ENCODE data around the gene ALCAM.

The ALCAM gene

DNA sequence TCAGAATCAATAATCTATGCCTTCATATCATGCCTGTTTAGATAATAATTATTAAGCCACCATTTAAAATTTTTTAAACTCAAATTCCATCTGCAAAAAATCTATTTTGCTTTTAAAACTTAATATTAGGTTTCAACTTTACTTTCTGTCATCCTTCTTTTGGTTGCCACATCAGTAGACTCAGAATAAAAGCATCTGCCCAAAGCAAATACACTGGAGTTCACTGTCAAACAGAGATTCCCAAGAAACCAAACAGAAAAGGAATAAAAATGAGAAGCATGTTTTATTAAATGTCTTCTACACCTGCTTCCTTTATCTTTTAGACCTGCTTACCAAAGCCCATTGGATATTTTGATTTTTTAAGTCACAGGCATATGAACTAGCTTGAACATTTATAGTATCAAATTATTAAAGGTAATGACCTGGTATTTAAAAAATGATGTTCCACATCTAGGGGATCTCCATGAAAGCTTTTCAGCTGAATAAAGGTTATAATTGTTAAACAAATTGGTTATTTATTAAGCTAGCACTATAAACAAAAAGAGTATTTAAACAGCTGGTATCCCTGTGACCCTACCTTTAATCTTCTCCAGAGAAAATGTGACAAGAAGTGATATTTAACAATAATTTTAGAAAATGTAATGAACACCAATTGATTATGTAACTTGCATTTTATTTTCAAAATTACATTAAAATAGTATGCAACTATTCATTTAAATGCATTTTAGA lies 62.5 kb downstream of the ALCAM start:
- DNase-seq (ENCODE audit: low spot score): no peak

DNA sequence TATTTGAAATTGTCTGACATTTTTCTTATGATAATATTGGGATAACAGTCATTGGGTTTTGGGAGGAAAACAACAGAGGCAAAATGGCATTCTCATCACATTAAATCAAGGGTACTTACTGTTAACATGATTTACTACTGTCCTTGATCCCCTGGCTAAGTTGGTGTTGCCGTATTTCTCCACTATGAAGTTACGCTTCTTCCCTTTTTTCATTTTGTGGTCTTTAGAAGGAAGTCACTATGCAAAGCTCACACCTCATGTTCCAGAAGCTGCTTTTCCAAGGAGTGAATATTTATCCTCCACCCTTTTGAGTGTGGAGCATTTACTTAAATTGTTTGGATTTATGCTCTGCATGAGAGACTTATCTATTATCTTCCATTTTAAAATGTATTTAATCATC lies 63.7 kb downstream of the ALCAM start:
- DNase-seq (ENCODE audit: low spot score): no peak

DNA sequence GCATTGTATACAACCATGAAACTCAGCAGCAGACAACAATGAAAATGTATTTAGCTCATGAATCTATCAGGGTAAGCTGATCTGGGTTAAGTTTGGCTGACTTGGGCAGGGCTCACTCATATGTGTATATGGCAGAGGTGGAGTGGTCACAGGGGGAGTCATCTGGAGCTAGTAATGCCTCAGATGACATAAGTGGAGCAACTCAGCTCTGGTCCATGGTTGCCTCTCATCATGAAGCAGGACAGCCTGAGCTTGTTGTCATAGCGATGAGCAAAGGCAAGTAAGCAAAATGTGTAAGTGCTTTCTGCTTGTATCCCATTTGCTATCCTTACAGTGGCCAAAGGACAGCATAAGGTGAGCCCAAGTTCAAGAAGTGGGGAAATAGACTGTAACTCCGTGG lies 64.5 kb downstream of the ALCAM start:
- no peak for DNase-seq (ENCODE audit: low spot score)

DNA sequence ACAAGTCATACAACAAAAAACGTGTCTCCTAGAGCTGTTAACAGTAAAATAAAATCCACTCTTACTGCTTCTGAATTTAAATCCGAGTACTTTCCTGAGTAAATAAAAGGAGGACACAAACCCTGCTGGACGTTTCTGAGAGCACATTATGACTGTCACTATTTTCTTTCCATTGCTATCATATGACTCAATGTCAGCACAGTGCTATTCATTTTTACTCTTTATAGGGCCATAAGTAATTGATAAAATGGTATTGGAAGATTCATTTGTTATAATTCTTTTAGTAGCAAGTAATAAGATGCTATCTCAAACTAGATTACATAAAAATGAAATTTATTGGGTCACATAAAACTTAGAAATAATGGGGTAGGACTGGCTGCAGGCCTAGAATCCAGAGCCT lies 68.6 kb downstream of the ALCAM start:
- no peak for DNase-seq (ENCODE audit: low spot score)

DNA sequence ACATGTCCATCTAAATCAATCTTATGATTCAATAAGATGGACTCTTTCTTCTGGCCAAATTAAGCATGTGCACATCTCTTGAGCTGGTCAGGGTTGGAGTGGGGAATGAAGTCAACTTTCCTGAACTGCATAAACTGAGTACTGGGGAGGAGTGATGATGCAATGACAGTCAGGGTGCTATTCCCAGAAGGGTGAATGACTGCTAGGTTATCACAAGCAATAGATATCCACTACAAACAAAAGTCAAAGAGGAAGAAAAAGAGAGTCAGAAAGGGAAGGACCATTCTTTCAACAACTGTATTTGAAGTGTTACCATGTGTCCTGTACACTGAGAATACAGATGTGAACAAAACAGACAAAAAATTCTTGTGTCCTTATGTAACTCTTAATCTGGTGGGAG lies 70.0 kb downstream of the ALCAM start:
- no peak for DNase-seq (ENCODE audit: low spot score)

DNA sequence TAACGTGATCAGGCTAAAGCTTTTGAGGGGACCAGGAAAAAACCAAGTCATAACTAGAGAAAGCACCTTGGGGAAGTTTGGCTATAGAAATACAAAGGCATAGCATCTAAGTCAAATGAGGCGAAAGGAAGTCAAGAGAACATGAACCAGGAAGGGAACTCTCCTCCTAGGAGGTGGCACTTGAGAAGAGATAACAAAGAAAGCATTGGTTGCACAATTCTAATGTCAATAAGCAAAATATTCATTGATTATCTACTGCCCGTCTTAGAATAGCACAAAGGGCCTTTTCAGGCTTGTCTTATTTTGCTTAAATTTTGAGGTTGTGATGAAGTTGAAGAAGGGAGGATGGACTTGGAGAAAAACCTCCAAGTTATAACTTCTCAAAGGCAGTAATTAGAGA lies 73.4 kb downstream of the ALCAM start:
- DNase-seq (ENCODE audit: low spot score): no peak

DNA sequence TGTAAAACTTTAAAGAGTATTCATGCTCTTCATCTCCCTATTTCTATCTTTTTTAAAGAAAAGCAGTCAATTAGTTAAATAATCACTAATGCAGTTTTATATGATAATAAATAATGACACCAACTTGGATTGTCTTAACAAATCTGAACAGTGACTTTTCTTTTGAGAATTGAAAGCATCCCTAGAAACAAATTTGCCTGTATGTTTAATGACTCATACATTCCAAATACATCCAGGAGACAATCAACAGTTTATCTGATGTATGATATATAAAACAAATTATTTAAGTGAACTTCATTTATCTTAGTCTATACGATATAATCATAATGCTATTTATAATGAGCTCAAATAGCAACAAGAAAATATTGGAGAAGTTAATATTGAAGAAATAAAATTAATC lies 78.0 kb downstream of the ALCAM start:
- DNase-seq (ENCODE audit: low spot score): no peak

DNA sequence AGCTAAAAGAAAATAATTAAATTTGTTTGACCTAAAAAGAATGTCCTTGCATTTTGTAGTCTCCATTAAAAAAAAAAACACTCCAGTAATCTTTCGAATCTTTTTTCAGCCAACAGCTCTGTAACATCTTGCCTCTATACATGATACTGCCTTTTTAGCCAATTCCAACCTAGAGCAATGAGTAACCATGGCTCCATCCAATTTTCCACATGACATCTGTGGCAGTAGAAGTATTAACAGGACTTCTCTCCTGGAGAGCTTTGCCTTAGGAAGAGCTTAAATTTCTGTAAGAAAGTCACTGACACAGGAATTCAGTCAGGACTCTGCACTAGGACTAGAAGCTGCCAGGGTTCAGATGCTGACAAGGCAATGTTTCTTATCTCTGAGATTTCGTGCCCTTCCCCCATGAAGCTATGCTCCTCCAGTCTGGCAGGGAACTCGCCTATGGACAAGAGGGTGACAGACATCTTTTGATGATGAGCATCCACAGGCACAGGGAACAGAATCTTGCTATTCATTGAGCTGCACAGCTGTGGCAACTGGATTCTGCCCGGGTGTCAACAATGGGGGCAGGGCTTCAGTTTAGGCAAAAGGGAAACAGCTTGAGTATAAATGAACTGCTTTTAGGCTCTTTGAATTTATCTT lies 81.8 kb downstream of the ALCAM start:
- DNase-seq (ENCODE audit: low spot score): no peak

DNA sequence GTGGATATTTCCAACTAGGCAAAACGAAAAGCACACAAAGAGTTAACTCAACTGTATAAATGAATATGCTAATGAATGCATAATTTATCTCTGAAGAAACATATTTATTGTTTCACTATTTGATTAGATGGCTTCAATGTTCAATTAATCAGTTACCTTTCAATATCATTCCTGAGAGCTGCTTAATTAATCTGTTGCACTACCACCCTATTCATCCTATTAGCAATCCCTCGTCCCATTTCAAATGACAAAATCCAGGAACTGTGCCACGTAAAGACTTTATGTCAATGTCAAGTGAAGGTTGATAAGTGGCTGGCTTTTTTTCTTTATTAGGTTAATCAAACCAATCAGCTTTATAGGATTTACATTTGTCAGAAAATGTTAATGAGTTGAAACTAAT lies 82.7 kb downstream of the ALCAM start:
- no peak for DNase-seq (ENCODE audit: low spot score)

DNA sequence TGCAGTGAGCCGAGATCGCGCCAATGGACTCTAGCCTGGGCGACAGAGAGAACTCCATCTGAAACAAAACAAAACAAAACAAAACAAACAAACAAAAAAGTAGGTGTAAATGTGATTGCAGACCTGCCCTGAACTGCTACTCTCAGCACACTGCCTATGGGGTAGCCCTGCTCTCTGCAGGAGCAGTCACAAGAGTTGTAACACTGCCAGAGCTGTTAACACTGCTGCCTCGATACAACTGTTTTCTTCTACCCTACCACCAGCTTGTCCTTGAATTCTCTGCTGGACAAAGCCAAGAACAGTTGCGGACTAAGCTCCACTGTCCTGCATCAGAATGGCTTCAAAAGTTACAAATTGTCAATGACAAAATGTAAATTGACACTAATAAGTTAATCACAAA lies 89.3 kb downstream of the ALCAM start:
- DNase-seq (ENCODE audit: low spot score): no peak

DNA sequence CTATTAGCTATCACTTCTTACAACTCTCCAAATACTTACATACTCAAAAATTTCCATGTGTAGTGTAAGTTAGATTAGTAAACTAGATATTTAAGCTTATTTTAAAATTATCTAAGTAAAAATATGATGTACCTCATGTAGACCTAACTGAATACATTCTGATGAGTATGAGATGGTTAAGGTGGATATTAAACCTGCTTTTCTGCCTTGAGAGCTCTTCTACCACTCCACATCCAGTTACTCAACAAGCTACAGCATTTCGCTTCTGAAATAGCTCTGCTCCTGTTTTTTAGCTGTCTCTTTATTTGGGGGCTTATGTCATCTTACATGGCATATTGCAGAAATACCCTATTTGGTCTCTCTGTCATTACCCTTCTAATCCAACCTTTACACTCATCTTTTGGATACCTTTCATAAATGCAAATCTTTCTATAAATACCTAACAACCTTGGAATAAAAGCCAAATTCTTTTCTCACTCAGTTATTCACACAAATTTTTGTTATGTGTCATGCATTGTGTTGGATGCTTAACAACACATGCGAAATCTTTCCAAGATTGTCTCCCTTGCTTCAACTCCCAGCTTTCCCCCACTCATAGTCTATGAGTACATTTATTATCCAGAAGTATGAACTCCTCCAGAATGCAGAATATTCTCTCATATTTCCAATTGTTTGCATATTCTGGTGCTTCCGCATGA lies 92.0 kb downstream of the ALCAM start:
- no peak for DNase-seq (ENCODE audit: low spot score)

DNA sequence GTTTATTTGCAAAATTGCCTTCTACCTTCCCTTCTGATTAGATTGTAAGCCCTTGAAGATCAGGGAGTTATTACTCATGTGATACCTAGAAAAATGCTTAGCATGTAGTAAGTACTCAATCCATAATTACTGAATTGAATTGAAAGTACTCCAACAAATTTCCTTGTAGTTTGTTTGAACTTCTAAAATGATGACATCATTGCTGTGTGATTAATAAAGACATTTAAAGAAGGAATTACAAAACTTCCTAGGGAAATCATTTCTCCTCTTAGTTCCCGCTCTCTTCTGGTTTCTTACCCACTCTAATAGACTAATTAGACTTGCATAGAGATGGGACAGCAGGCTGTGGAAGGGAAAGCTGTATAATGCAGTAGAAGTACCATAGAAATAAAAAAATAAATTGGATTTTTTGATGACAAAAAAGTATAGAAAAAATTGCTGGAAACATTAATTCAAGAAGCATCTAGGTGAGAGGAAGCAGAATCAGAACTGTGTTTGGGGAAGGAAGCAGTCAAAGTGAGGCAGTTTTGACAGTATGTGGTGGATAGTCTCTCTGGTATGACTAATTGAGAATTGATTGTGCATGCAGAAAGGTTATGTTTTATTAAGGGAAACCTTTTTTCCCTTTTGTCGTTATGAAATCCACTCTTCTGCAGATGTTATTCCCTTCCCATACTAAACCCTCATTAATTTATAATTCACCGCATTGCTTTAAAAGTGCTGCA lies 93.0 kb downstream of the ALCAM start:
- no peak for DNase-seq (ENCODE audit: low spot score)

DNA sequence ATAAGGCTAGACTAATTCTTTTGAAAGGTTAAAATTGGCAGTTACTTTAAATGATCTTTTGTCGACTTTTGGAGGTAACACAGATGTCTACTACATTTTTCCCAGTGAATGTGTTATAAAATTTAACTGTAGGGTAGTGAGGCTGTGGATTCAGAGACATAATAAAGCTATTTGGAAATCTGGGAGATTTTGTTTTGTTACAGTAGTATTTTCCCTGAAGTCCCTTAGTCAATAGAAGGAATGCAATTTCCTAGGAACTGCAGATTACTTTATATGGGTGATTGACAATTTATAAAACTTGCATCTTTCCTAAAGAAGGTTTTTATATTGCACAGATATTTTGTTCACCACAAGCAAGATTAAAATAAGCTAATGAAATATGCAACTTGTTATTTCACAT lies 96.9 kb downstream of the ALCAM start:
- DNase-seq (ENCODE audit: low spot score): no peak

DNA sequence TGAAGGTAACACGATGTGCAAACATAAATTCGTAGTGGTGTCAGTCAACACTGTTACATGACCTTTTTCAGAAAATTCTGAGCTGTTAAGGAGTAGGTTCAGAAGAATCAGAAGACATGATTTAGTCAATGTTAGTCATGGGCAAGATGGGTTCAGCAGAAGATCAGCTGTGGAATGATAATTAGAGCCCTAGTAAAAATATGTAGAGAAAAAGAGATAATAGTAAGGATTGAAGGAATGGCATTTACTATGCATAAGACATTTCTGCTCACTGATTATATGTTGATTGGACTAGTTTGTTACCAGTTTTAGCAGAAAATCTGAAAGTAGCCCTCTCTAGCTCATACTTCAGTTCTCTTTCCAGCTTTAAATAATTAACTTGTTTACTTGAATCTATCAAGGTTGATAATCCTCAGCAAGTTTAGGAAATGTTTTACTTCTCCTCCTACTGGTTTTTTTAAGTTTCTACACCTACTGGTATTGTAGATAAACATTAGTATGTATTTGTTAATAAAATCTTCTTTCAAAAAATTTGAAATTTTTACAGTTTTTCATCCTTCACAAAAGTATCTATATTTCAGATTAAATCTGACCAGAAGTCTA lies 98.6 kb downstream of the ALCAM start:
- DNase-seq (ENCODE audit: low spot score): no peak

DNA sequence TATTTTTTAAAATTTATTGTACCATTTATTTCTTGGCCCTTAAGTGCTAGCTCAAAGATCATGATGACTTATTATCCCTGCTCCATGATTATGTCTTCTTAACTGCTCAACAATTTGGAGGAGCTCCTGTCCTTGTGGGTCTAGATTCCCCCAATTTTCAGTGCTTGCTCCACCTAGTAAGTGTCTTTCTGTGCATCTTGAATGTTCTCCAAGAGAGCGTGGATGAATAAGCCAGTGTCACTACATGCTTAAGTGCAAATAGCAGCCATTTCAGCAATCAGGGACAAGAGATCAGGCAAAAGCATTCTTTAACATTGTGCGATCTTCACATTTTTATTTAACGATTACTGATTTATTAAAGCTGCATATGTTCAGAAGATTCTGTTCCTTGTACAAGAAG lies 99.4 kb downstream of the ALCAM start:
- no peak for DNase-seq (ENCODE audit: low spot score)

DNA sequence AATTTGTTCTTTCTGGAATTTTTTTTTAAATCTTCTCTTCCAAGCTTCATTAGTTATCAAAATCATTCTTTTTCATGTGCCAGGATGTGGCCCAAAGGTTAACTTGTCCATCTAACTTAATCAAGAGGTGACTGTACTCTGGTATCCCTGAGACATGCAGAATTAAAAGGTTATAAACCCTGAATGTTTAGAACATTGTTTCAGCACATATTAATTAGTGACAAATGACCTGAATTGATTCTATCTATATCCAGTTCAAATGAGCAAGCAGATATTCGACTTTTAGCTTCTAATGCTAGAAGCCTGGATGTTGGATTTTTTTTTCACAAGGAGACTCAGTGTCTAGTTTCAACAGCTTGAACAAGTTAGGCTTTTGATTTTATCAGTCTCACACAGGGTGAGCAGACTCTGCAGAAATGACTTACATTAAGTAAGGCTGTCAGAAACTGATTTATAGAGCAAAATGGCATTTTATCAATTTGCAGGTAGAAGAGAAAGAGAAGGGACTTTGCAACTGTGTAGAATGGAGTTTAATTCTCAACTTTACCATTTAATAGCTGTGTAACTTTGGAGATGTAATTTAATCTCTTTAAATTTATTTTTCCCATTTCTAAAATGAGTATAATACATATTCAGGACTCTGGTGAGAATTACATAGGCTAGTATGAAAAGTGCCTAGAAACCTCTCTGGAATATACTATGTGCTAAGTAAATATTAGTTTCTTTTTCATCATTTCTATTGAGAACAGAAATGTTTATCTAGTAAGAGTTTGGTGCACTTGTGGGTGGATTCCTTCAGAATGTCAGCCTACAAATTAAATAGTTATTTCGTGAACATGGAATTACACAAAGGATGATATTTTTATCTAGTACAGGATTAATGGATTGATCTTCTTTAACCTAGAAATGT lies 100.0 kb downstream of the ALCAM start:
- no peak for DNase-seq (ENCODE audit: low spot score)

DNA sequence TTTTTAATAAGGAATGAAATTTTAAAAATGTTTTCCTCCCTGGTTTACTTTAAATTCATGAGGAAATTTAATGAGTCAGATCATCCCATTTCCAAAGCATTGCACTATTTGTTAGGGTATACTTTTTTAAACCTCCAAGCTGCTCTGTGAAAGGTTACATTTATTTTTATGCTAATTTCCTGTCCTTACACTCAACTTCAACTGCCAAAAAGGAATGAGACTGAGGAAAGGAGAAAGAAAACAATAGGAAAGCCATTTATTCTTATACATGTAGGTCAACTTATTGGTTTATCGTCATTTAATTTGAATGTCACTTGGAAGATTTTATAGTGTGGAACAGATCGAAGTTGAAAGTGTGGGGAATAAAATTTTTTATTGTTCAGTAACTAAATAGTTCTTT lies 104.1 kb downstream of the ALCAM start:
- no peak for DNase-seq (ENCODE audit: low spot score)

DNA sequence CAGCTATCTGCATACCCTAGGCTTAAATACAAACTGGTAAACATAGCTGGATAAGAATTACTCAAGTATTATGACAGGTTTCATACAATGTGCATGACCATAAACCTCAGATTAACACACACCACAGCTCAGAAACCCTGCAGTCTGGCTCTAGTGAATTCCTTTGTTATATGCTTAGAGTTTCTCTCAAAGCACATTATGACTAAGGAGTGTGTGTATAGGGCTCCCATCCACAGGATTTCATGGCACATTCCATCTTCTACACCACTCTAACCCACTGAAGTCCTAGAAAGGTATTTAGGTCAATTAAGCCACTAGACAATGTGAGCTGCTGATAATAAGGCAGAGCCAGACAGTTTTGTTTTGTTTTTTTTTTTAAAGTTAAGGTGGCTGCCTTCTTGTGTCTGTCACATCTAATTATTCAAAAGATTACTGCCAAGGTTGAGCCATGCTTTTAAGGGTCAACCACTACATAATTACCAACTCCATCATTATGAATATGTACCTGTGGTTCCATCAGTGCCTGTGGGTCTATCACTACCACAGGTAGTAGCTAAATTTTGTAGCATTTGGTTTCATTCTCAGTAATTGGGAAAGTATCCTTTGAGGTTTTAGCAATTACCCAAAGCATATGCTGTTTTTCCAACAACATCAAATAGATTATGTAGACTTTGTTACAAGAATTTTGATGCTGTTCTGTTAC lies 107.0 kb downstream of the ALCAM start:
- DNase-seq (ENCODE audit: low spot score): no peak

DNA sequence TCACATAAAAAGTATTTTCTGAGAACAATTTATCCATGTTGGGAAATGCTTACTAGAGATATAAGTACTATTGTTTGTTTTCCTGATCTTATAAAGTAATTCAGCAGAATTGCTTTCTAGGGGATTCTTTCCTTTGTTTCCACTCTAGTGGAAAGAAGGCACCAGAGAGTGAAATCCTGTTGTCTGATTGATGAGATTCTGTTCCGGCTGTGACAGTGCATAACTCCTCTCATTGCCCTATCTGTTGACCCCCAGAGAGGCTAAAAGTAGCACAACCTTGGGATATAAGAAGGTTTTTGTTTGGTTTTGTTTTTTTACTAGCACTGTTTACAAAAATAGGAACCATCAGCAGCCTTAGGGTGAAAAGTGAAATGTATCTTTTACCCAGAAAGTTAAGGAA lies 114.1 kb downstream of the ALCAM start:
- no peak for DNase-seq (ENCODE audit: low spot score)

DNA sequence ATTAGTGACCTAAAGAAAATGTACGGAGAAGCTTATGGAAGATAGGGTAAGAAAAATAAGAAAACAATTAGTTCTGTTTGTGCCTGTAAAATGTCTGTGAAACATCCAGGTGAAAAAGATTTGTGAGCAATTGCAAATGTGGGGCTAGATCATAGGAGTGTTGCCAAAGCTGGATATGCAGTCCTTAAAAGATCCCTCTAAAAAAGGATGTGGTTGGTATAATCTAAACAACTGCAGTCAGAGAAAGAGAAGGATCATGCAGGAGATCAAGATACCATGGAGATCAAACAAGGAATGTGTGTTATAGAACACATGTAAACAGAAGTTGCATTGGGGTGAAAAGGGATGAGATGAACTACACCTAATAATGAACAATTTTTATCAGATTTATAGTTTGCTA lies 116.8 kb downstream of the ALCAM start:
- no peak for DNase-seq (ENCODE audit: low spot score)

DNA sequence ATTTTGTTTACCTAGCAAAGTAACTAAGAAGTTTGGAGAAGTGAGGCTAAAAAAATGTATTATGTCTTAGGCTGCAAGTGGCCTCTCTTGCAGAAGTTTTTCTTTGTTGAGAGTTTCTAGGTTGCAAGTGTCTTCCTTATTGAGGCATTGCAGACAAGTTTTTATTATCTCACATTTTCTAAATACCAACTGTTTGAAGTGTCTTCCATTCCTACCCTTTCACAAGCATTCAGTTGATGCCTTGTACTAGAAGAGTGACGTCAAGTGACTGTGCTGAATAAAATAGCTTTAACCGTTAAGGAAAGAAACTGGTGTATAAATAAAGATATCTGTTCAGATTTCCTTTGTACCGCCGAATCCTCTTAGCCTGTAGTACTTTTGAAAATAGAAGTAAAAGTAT lies 123.3 kb downstream of the ALCAM start:
- no peak for DNase-seq (ENCODE audit: low spot score)

Data from NAMALWA (cell line).